Limb (tissue), 2 donors: ENCODE data around the gene GALNTL6.

Experiments used
- DNase-seq, 2 donors: peaks; one replicate each; pipeline ENCODE4 v3.0.0-alpha.2; 2016; ENCODE audit errors: extremely low spot score in 2 of 2

The GALNTL6 gene

DNA sequence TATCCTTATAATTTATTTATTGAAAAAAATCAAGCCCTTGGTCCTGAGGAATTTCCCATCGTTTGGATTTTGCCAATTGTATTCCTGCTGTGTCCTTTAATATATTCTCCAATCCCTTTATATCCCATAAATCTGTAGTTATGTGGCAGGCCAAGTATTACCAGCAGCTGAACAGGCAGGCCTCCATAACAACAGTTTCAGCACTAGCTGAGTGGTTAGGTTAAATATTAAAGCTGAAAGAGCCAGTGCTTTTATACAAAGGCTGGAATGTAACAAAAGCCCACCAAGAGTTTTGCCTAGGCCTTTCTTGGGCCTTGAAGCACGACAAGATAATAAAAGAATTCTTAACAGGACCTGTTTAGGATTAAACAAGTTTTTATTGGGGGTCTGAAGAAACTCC lies 988.8 kb downstream of the GALNTL6 start:
- no peak for DNase-seq

DNA sequence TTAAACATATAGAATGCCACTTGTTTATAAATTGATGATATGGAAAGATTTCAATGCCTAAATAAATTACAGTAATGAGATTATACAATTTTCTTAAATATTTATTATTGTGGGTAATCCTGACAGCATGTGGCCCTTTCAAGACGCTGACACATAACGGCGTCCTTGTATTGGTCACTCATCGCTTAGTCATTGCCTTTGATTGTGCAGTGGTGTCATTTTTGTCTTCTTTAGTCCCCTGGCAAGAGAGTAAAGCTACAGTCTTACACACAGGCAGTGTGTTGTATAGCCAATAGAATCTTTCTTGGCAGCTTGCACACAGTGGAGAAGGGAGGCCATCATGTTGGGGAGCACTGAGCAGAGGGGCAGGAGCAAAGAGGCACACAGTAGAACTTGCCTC lies 993.6 kb downstream of the GALNTL6 start:
- DNase-seq: no peak

DNA sequence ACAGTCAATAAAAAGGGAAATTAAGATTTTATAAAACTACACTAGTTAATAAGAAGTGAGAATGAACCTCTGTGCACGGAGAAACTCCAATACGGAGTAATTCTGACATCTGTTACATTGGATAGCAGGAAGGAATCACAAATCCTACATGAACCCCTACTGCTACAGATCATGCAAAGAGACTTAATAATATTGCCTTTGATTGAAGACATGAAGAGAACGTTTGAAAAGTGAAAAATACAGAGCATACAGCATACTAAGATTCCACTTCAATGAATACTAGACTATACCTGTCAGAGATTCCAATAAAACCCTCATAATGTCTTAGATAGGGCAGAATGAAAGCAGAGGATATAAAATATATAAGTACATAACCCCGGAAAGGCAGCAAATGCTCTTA lies 995.0 kb downstream of the GALNTL6 start:
- DNase-seq: no peak

DNA sequence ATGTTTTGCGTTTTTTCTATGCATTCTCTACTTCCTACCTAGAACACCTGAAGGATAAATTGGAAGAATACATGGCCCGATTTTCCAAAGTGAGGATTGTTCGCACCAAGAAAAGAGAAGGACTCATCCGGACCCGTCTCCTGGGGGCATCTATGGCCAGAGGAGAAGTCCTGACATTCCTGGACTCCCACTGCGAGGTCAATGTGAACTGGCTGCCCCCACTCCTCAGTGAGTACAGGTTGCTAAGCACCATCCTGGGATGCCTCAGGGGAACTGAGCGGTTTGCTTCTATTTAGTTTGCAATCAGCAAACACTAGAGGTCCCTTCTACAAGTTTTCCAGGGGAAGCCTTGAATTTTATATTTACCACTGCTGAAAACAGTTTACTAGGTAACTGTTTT lies 996.1 kb downstream of the GALNTL6 start:
- DNase-seq: no peak

DNA sequence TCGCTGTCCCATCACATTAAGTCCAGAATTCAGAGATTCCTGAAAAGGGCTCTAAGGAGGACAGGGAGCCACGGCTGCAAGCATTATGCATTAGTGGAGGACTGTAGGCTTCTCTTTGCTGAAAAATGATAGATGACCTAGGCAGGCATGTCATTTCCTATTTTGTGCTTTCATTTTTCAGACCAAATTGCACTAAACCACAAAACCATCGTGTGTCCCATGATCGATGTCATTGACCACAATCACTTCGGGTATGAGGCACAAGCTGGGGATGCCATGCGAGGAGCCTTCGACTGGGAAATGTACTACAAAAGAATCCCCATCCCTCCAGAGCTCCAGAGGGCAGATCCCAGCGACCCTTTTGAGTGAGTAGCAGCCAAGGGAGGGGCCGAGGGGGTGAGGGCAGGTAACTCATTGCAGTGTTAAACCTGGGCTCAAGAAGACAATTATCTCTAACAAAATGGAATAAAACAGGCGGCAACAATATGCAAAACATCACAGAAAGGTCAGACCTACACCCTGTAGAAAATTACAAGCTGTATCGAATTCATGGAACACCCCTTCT lies 1000.2 kb downstream of the GALNTL6 start:
- no peak for DNase-seq

DNA sequence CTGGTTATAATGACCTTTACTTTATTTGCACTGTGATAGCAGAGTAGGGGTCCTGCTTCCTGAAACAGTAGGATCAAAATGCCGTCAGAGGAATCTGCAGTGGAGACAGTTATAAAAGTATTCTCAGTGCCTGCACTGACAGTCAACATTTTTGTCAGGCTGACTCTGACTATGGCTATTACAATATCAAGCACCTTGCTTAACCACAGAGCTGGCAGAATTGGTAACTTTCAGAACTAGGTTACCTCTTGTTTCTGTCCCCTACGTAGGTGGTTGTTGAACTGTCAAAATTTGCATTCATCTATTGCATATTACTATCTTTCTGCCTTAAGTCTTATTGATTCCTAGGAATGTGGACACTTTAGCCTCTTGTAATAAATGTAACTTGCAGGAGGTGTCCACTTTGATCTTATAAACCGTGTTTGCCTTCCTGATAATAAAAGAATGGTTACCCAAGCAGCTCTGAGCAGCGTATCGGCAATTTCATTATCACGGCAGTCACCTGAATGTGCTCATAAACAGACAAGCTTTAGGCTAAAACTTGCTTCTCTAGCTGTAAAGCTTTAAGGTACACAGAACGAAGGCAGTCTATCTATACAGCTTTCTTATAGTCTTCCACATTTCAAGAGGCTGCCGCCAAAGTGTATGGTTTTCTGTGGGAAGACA lies 1002.4 kb downstream of the GALNTL6 start:
- no peak for DNase-seq

DNA sequence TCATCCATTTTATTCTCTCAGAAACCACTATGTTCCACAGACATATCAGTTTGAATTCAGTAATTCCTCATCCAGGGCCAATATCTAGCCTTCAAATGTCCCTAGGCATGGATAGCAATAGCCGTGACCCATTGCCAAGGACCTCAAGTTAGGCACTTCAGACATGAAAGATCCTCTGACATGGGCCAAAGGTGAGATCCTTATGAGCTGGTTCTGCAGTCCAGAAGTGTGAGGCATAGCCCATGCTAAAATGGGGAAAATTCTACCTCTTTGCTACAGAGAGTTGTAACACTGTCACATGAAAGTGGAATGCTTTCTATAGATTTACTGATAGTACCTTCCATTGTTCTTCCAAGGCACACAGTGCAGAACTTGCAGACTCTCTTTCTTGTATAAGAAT lies 1005.7 kb downstream of the GALNTL6 start:
- no peak for DNase-seq

DNA sequence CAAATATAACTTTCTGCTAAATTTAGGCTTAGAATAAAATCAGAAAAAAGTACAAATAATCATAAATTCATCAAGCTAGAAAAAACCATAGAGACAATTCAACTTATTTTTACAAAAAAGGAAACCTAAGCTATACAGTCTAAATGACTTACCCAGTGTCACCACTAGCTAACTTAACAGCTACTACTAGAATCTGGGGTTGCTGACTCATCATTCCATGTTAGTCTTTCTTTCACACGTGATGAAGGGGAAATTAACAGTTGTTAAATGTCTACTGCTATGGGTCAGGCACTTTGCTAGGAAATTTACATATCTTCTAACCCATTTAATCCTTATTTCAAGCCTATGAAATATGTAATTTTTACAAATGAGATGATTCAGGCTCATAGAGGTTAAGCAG lies 1006.1 kb downstream of the GALNTL6 start:
- no peak for DNase-seq

DNA sequence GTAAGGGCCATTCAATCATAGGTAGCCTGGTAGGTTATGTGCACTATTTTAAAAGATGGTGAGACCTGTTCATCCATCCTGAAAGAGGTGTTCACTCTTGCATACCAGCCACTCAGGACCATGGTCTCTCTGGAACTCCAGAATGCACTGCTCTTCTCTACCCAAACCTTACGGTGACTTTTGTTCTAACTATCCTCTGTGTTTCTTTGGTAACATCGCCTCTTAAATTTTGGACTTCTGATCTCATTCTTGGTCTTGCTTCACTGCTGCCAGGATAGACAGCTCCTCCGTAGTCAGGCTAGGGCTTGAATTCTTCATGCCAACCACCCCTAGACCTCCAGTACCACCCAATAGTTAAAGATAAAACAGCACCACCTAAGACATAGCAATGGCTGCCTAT lies 1009.1 kb downstream of the GALNTL6 start:
- no peak for DNase-seq

DNA sequence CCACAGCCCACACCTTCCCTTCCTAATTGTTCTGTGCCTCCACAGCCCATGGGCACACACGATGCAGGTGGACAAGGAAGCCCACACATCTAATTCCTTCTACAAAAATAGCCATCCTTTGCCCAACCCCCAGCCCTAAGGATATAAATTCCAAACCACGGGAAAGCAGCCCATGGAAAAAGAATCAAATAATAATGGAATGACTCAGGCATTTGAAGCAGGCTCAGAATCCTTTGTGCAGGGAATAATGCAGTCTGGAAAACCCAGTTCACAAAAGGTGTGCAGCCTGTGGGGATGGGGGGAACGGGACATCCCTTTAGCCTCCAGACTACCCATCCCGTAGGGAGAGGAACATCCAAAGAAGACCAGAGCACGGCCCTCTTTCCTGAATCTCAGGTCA lies 1013.1 kb downstream of the GALNTL6 start:
- DNase-seq: no peak

DNA sequence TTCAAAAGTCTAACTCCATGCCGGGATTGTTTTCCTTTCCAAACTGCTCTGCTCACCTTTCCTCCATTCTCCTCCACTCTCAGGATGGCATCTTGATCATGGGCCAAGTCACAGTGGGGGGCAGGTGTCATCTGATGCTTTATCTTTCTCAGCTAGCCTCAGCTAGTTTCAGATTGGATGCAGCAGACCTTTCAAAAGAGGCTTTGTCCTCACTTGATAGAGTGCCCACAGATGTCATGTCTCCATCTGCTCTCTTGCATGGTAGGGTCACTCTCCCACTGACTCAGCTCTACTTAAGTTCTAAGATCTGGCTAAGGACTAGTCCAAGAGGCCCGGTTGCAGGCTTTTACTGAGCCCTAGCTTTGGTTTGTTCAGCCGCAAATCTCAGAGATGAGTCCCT lies 1013.7 kb downstream of the GALNTL6 start:
- DNase-seq: no peak

DNA sequence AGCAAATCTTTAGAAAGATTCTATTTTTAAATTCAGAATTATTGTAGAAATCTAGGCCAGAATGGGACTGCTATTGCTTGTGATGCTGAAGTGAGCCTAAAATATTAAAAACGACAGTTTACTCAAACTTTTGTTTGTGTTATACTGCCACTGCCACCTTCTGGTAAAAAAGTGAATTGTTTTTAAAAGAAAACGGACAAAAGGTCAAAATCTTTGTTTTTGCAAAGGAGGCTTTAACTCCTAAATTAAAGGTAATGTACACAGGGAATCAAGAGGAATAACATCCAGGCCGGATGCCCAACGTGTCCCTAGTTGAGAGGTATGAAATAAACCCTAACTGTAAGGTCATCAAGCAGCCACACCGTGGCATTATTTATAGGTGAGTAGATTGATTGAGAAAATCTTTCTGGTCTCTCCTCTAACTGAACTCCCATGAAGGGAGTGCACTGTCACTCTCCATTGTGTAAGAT lies 1017.1 kb downstream of the GALNTL6 start:
- DNase-seq: peak in 1 of 2 donors; percentile 63

DNA sequence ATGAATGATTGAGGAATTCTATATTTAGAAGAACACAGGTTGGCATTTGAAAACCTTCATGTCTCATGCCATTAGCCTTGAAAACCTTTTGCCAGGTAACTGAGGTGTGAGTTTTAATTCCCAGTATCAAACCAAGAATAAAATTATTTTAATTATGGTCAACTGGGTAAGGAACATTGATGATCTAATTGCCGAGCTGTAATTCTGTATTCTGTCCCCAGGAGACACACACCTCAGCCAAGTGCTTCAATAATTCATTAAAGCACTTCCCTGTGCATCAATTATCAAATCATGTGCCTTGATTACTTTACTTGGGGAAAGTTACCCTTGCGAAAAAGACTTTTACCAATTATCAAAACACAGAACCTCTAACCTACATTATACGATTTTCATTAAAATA lies 1023.5 kb downstream of the GALNTL6 start:
- DNase-seq: no peak

DNA sequence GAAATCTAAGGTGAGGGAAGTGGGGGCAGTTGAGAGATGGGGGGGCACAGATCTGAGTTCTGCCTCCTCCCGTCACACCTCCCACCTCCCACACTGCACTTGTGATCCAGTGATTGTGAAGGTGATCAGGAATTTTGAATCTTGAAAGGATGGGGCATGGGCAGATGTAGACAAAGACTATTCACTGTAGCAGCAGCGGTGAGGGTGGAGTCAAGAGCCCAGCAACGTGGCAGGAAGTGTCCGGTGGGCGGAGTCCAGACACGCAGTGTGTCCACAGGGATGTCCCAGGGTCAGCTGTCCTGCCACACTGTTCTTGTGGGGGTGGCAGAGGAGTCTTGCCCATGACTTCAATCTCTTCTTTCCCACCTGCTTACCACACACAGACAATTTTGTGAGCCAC lies 1024.9 kb downstream of the GALNTL6 start:
- no peak for DNase-seq

DNA sequence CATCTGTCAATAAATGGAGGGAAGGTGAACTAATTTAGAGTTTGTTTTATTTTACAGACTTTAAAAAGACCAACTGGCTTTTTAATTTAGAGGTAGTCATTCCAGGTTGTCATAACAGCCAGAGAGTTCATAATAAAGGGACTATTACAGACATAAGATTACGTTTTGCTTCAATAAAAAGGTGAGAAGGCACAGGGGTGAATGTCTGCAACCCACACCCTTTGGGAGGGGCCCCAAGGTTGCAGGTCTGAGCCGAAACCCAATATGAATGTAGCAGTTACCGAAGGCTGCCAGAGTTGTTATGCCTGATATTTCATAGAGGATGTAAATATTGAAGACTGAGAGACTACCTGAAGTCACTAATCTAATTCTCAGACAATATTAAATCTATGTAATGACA lies 1025.7 kb downstream of the GALNTL6 start:
- DNase-seq: no peak

DNA sequence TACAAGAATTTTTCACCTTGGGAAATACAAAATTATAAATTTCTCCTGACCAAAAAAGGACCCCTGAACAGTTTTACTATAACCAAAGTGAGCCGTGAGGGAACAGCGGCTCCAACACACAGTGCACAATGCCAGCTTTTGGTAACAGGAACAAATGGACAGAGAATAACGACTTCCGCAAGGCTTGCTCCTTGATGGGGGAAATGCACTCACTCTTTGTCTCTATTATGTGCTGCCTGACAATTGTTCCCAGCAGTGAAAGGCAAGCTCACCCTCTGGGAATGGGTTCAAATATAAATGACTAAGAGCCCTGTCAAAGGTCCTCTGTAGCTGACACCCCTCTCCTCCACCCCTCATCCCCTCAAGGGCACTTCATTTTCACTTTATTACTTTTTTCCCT lies 1029.6 kb downstream of the GALNTL6 start:
- no peak for DNase-seq

DNA sequence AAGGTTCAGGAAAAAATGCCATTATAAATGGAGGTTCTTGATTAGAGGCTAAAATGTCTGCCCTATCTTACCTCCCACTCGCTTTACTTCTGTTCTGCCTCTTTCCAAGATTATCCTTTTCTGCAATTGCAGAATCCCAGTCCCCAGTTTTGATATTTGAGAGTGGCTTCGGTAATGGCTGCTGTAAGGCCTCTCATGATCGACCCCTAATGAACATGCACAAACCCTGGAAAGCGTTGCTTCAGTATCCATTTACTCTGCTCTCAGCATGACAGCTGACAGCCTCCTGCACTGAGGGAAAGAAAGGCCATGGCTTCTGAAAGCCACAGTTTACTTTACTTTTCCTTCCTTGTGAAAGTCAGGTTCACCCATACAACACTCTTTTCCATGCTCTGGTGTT lies 1030.0 kb downstream of the GALNTL6 start:
- DNase-seq: no peak

DNA sequence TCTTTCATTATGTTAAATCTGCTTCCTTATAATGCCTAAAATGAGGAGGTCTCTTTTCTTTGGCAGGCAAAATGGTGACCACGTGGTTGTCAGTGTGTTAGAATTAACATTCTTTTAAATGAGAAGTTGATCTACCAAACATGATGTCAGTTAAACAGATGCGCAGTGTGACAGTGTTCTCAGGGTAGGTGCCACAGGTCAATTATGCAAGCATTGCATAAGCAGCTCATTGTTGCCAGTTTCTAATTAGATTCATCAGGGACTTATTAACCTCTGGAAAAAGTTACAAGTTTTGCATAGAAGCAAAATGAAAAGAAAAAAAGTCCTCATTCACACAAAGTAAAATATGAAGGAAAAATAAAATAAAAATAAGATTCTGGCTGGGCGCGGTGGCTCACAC lies 1031.4 kb downstream of the GALNTL6 start:
- DNase-seq: no peak

DNA sequence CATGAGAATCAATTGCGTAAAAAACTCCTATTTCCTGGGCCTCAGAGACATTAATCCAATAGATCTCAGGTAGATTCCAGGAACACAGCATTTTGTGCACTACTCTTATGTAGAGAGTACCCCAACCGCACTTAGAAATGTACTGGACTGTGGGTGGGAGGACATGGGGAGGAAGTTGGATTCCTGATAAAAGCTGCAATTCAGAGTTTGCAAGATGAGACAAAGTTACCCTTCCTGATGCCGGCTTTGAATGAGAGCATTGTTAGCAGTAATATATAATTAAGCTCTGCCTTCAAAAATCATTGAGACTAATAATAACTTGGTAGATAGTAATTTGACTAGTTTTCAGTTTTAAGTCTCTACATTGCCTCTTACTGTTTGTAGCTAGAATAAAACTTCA lies 1032.1 kb downstream of the GALNTL6 start:
- no peak for DNase-seq

DNA sequence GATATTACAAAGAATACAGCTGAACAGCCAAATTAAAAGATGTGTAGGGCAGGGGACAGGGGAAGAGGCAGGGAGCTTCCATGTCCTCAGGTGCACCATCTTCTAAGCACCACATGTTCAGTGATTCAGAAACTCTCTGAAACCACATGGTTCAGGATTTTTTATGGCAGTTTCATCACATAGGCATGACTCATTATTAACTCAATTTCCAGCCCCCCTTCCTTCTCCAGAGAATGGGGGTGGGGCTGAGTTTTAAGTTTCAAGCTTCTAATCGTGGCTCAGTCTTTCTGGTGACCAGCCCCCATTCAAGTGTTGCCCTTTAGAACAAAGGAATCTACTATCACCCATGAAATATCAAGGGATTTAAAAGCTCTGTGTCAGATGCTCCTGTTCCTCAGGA lies 1037.6 kb downstream of the GALNTL6 start:
- DNase-seq: no peak

DNA sequence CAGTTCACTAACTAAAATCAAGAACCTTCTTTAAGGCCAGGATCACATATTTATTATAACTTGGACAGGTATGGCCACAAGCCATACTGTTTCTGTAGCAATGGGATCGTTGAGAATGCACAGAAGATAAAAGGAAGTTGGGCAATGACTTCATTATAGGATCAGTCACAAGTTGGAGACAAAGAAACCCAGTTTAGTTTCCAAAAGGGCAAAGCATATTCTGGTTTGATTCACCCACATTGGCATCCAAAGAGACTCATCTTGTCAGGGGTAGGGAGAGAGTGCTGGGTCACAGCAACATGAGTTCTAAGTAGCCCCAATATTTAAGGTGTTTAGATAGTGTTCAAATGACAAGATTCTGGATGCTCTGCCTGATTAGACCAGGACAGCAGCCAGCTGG lies 1038.3 kb downstream of the GALNTL6 start:
- no peak for DNase-seq

DNA sequence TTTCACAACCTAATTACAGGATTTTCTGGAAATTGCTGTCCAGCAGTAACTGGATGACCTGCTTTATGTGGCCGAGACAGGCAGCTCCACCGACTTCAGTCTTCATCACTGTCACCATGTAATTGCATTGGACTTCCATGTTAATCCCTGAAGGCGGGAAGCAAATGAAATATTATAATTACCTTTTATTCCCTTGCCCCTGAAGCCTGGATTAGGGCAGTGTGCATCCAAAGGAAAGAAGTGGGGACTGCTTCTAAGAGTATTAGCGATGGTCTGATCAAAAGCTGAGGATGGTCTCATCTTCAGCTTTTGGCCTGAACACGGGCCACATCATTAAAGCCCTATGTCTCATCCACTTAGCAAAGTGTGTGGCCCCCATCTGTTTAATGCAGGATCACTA lies 1043.8 kb downstream of the GALNTL6 start:
- no peak for DNase-seq

DNA sequence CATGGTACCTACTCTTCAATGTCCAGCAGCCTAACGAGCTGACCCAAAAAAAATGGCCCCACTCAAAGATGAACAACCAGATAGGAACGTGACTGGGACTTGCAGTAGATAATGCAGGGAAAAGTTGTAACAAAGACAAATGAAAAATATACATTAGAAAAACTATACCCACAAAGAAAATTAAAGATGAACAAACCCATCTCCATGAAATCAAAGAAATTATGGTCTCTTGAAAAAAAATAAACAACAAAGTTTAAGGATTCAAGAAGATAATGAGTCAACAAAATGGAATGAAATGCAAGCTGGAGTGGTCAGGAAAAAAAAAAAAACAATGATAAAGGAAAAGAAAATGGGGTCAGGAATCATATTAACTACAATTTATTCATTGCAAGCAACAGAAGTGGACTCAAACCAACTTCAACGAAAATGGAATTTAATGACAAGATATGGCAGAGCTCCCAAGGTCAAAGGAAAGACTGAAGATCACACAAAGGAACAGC lies 1045.6 kb downstream of the GALNTL6 start:
- no peak for DNase-seq

DNA sequence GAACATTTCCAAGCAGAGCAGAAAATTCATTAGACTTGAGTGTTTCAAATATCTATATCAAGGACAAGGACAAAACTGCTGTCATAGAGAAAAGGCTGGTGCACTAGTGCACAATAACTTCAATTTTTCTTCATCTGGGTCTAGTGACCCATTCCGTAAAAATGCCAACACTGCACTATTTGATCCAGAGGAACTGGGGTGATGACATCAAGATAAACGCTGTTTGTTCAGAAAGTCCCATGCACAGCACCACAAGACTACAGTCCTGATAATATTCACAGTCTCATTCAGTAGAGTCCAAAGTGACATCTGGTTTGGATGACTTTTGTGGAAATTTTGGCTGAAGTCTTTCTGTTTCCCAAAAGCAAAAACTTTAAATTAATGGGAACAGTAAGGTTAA lies 1051.9 kb downstream of the GALNTL6 start:
- no peak for DNase-seq
